K562 (cell line): ENCODE data around the gene CADM2. TPM values are rescaled to one million over a fixed set of nuclear protein-coding genes. Genes with fewer than 3 reads are reported as not detected.
"Not testable (repeated sequence)": the region's sequence is repeated elsewhere in the genome, so short reads cannot be mapped to it uniquely, and the experiment has no call there.

ENCODE experiments used
- ATAC-seq: fragments of 200-7000 bp; cut with Tn5 transposase; 3 replicates; pipeline ENCODE4 v1.9.1; 2020; ENCODE audit warnings: moderate library complexity
- BruUV-seq: library from RNA; stranded (reverse); fragments of 400-500 nt; replicated peaks from 2 replicates; lab custom pipeline; 2021; lab: Mats Ljungman, UMichigan
- CTCF ChIA-PET: fragments of 300-600 bp; formaldehyde crosslinking; extraction: SDS; loops from one replicate; lab custom pipeline; 2021; ENCODE audit warnings: low intra/inter-chr PET ratio; lab: Yijun Ruan, JAX
- POLR2A ChIA-PET: fragments of 300-600, 350-650 bp; sonication (Branson Sonifier 250); formaldehyde crosslinking; extraction: SDS; loops from one replicate; lab custom pipeline; 2021; ENCODE audit warnings: antibody characterized with exemption, inconsistent platforms; lab: Yijun Ruan, JAX
- DNase-seq, 4 experiments: peaks; one replicate each; pipeline versions ENCODE4 v3.0.0 to v3.0.0-alpha.2; 2011 to 2018; ENCODE audit warnings: low spot score in 3 of 4, mixed read lengths in 3 of 4; ENCODE audit errors: extremely low read depth in 1 of 4
- FAIRE-seq: peaks from 2 replicates; lab custom pipeline; 2011; peaks lifted over from hg19 to GRCh38; lab: Jason Lieb, UNC
- H2AFZ ChIP-seq: 2 replicates; pipeline ENCODE4 v1.6.0; 2011; ENCODE audit warnings: low read depth, low read length, control low read depth, inconsistent platforms
- H3K27ac ChIP-seq: fragments of 200-600 bp; 3 replicates; pipeline ENCODE4 v1.8.0; 2011; ENCODE audit warnings: low read depth, mild to moderate bottlenecking, control low read depth, inconsistent platforms, low read length, moderate library complexity, mixed read lengths; ENCODE audit errors: extremely low read depth
- H3K27me3 ChIP-seq, 2 experiments: fragments of 300-600 bp in 1 of 2; 2 replicates in 1 of 2; 3 replicates in 1 of 2; pipeline versions ENCODE4 v1.6.0 to v1.8.0; 2011; ENCODE audit warnings: inconsistent platforms in 2 of 2, low read length in 2 of 2, mild to moderate bottlenecking in 1 of 2, mixed read lengths in 1 of 2, moderate library complexity in 1 of 2; ENCODE audit not compliant: control insufficient read depth in 2 of 2, insufficient read depth in 2 of 2
- H3K36me3 ChIP-seq: fragments of 300-600 bp; 3 replicates; pipeline ENCODE4 v1.8.0; 2011; ENCODE audit warnings: mild to moderate bottlenecking, low read length, inconsistent platforms; ENCODE audit not compliant: control insufficient read depth, insufficient read depth
- H3K4me1 ChIP-seq, 2 experiments: fragments of 200-600 bp in 1 of 2; replicated peaks in 1 of 2; 2 replicates in 1 of 2; 3 replicates in 1 of 2; pipeline versions ENCODE4 v1.5.1 to v1.8.0; 2011; ENCODE audit warnings: inconsistent platforms in 2 of 2, low read length in 2 of 2, mild to moderate bottlenecking in 1 of 2, mixed read lengths in 1 of 2, moderate library complexity in 1 of 2; ENCODE audit not compliant: control insufficient read depth in 2 of 2, insufficient read depth in 2 of 2
- H3K4me2 ChIP-seq: 2 replicates; pipeline ENCODE4 v1.6.1; 2011; ENCODE audit warnings: low read length, control low read depth, inconsistent platforms, mixed read lengths; ENCODE audit not compliant: insufficient read depth
- H3K4me3 ChIP-seq: fragments of 200-600 bp; sonication (generic), shearing (Covaris generic); 2 replicates; pipeline ENCODE4 v1.5.1; 2016; ENCODE audit warnings: control low read depth, inconsistent platforms
- H3K79me2 ChIP-seq: fragments of 200-600 bp; 3 replicates; pipeline ENCODE4 v1.8.0; 2011; ENCODE audit warnings: low read length, inconsistent platforms; ENCODE audit not compliant: control insufficient read depth, insufficient read depth
- H3K9ac ChIP-seq, 2 experiments: 2 replicates each; pipeline versions ENCODE4 v1.6.0 to v1.6.1; 2011; ENCODE audit warnings: low read depth in 2 of 2, low read length in 2 of 2, control low read depth in 1 of 2, inconsistent platforms in 1 of 2, mild to moderate bottlenecking in 1 of 2, mixed read lengths in 1 of 2; ENCODE audit not compliant: insufficient read depth in 1 of 2
- H3K9me1 ChIP-seq: one replicate; pipeline ENCODE4 v1.6.0; 2011; ENCODE audit warnings: inconsistent platforms, mild to moderate bottlenecking, low read length, moderate library complexity; ENCODE audit not compliant: control insufficient read depth, insufficient read depth
- H3K9me3 ChIP-seq: replicated peaks from 2 replicates; pipeline ENCODE4 v1.5.1; 2011; ENCODE audit warnings: low read depth, low read length, inconsistent platforms; ENCODE audit not compliant: control insufficient read depth, insufficient read depth
- H4K20me1 ChIP-seq: replicated peaks from 2 replicates; pipeline ENCODE4 v1.6.1; 2011; ENCODE audit warnings: low read length, inconsistent platforms, mixed read lengths; ENCODE audit not compliant: control insufficient read depth, insufficient read depth
- CBX1 ChIP-seq: sonication (generic); IDR thresholded peaks from 2 replicates; pipeline ENCODE4 v1.6.1; 2016; ENCODE audit warnings: antibody characterized with exemption, low read depth, mild to moderate bottlenecking
- CEBPZ ChIP-seq: fragments of 150-350 bp; IDR thresholded peaks from 2 replicates; pipeline ENCODE4 v1.6.1; 2014; ENCODE audit warnings: low read depth, mild to moderate bottlenecking, low read length, borderline replicate concordance
- MYNN ChIP-seq, 2 experiments: sonication (generic); formaldehyde crosslinking in 1 of 2; IDR thresholded peaks; 2 replicates each; pipeline versions ENCODE4 v1.5.0 to v1.6.1; 2016 to 2020; ENCODE audit warnings: antibody characterized with exemption in 1 of 2, missing genetic modification reagents in 1 of 2
- RUNX1 ChIP-seq: sonication (generic); IDR thresholded peaks from 2 replicates; pipeline ENCODE4 v1.6.1; 2016; ENCODE audit warnings: antibody characterized with exemption, low read depth
- ZSCAN29 ChIP-seq: fragments of 450-650 bp; IDR thresholded peaks from 2 replicates; pipeline ENCODE4 v1.6.1; 2017
- WGBS: fragments of 100-300 bp; shearing (Covaris generic); methylation state at CpG from one replicate; pipeline ENCODE4 v1.1.6; 2016; ENCODE audit warnings: low coverage, mixed read lengths; ENCODE audit not compliant: insufficient coverage; ENCODE audit errors: missing lambda C conversion rate; 5-methylcytosine and 5-hydroxymethylcytosine counted together
- in situ Hi-C: fragments of 300-500 bp; cut with MboI; formaldehyde crosslinking; loops from 4 replicates; pipeline ENCODE4 v1.15.0; 2018; ENCODE audit warnings: inconsistent platforms, mixed read lengths
- intact Hi-C: fragments of 100-400 bp; cut with micrococcal nuclease; formaldehyde crosslinking; loops from 2 replicates; pipeline ENCODE4 v1.14.2; 2022
- polyA plus RNA-seq, 8 experiments: library from polyadenylated mRNA; depleted of rRNA in 4 of 8; stranded (reverse) in 5 of 8; unstranded in 3 of 8; fragments of >200 nt; fragmentation: Nextera tagmentation in 2 of 8; fragmentation: Illumina TruSeq in 1 of 8; extraction: Ambion mirVana in 2 of 8; extraction: Trizol in 1 of 8; gene quantifications; 2 replicates each; pipeline versions ENCODE4 v1.2.1 to v1.2.3, GENCODE V29; 2011 to 2014; ENCODE audit warnings: inconsistent platforms in 1 of 8, missing spikeins in 1 of 8
- total RNA-seq, 7 experiments: library from RNA; depleted of rRNA in 6 of 7; stranded (reverse); fragments of >200 nt in 6 of 7; fragmentation: Illumina TruSeq in 2 of 7; extraction: Trizol in 2 of 7; gene quantifications; 2 replicates each; pipeline versions ENCODE4 v1.2.1 to v1.2.3, GENCODE V29; 2011 to 2021; ENCODE audit warnings: low replicate concordance in 1 of 7
- TF ChIP-seq, protein P1 (sequence below): fragments of 200-400 bp; formaldehyde crosslinking; IDR thresholded peaks from 2 replicates; pipeline ENCODE4 v1.6.1; 2017; ENCODE audit warnings: mild to moderate bottlenecking, low read depth, low read length, moderate library complexity

The CADM2 gene
- total and polyA plus RNA-seq, 9 of the 15 experiments (the other 6 are each of a cell fraction or from before 2014, with no cell fraction given): 0.11 to 3.2 (median 0.95) TPM

GRCh38 chr3:85151555-85151954 is 192.8 kb downstream of the CADM2 start (continued):
- no peak for TF ChIP-seq CEBPZ
- no peak for TF ChIP-seq ZSCAN29
- TF ChIP-seq MYNN (IDR thresholded peaks at IDR 0.05): no peak
- TF ChIP-seq MYNN (CRISPR knock-in tag; IDR thresholded peaks at IDR 0.05): no peak
- TF ChIP-seq, protein P1, sequence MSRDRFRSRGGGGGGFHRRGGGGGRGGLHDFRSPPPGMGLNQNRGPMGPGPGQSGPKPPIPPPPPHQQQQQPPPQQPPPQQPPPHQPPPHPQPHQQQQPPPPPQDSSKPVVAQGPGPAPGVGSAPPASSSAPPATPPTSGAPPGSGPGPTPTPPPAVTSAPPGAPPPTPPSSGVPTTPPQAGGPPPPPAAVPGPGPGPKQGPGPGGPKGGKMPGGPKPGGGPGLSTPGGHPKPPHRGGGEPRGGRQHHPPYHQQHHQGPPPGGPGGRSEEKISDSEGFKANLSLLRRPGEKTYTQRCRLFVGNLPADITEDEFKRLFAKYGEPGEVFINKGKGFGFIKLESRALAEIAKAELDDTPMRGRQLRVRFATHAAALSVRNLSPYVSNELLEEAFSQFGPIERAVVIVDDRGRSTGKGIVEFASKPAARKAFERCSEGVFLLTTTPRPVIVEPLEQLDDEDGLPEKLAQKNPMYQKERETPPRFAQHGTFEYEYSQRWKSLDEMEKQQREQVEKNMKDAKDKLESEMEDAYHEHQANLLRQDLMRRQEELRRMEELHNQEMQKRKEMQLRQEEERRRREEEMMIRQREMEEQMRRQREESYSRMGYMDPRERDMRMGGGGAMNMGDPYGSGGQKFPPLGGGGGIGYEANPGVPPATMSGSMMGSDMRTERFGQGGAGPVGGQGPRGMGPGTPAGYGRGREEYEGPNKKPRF: no peak
- no peak for TF ChIP-seq CBX1
- TF ChIP-seq RUNX1: no peak
- TF ChIP-seq, all 486 proteins: peak for 0

DNA sequence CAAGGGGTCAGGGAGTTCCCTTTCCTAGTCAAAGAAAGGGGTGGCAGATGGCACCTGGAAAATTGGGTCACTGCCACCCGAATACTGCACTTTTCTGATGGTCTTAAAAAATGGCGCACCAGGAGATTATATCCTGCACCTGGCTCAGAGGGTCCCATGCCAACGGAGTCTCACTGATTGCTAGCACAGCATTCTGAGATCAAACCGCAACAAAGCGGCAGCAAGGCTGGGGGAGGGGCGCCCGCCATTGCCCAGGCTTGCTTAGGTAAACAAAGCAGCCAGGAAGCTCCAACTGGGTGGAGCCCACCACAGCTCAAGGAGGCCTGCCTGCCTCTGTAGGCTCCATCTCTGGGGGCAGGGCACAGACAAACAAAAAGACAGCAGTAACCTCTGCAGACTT is 194.5 kb downstream of the CADM2 start:
- POLR2A ChIA-PET, H3K9me1 ChIP-seq, H3K9me3 ChIP-seq, H3K36me3 ChIP-seq, intact Hi-C loops, H3K4me3 ChIP-seq, H3K79me2 ChIP-seq, in situ Hi-C loops, H3K4me2 ChIP-seq, ATAC-seq, BruUV-seq, H4K20me1 ChIP-seq, H3K27me3 ChIP-seq, H3K27ac ChIP-seq, H3K9ac ChIP-seq, DNase-seq, FAIRE-seq, CTCF ChIA-PET, H3K4me1 ChIP-seq, H2AFZ ChIP-seq: not testable (repeated sequence)
- 6% methylated on average over 3 of the region's 7 CpGs for WGBS
